ENCODE data around the gene NOS3. TPM values are rescaled to one million over a fixed set of nuclear protein-coding genes. Genes with fewer than 3 reads are reported as not detected.
A peak's percentile ranks its signal among the peaks of the same experiment; 100 is the strongest.

The NOS3 gene
- total and polyA plus RNA-seq, 4 experiments from 2014 or later: 4.0 to 14.9 (median 5.6) TPM

DNA sequence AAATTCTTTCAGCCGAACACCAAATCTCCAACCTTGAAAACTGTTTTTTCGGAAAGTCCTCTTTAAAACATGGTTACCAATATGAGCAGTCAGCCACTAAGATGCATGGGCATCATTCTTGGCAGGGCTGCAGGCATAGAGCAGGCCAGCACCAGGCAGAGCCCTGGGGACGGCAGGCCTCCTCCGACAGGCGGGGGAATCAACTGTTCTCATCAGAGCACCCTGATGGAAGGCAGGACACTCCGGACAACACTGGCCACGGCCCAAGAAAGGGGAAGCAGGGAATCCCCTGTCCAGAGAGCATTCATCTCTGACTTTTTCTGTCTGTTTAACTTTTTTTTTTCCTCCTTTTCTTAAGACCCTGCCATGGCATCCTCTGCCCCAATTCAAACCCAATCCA is 1.4 kb upstream of the NOS3 start:
- peak overlapping the region in 2 of 7 donors; percentile 35 to 68 for H3K27ac Mint-ChIP-seq
- ChIA-PET CTCF (ENCODE audit: partially characterized antibody) (interaction anchor here (0.5 to 7.6 kb wide), 16 partner anchors 9 to 121 kb away, joined by 3 to 98 read pairs (median 5); partner anchors contain the start of gene ABCB8), POLR2A (ENCODE audit: partially characterized antibody) (interaction anchor here (0.7 to 1.7 kb wide), 8 partner anchors 14 to 39 kb away, joined by 3 to 7 read pairs (median 4); partner anchors contain the start of gene ABCB8)
- peak in 1 of 5 donors; percentile 14 for DNase-seq
- Histone ChIP-seq H3K36me3 (ENCODE audit: insufficient read depth, low read length) (no peaks in the 10 kb centered on the region), H3K27me3 (ENCODE audit: insufficient read depth, low read length) (no peaks in the 10 kb centered on the region), H3K4me3 (ENCODE audit: low read length in 2 of 2) (no peak overlapping the region), H3K4me1 (ENCODE audit: insufficient read depth, low read length) (peaks cover 43% of the 10 kb centered on the region), H3K9me3 (ENCODE audit: control insufficient read depth in 1 of 2, low read length in 2 of 2) (peaks cover 3 to 15% of the 10 kb centered on the region in 2 donors), H3K27ac (ENCODE audit: low read depth, low read length) (no peak overlapping the region)
- intact Hi-C loops (cut with micrococcal nuclease): loop anchor here (5.0 kb wide), 1 partner anchor 702 kb away; no protein-coding TSS in a partner anchor
- peak overlapping the region in 1 of 8 donors; percentile 70 for H3K4me3 Mint-ChIP-seq
- H3K4me1 Mint-ChIP-seq: peaks cover 20 to 59% (median 36%) of the 10 kb centered on the region in 4 donors
- H3K36me3 Mint-ChIP-seq: peaks cover 0 to 8% of the 10 kb centered on the region in 2 donors
- H3K9me3 Mint-ChIP-seq: peaks cover 0 to 26% (median 21%) of the 10 kb centered on the region in 8 donors
- H3K27me3 Mint-ChIP-seq: no peaks in the 10 kb centered on the region

DNA sequence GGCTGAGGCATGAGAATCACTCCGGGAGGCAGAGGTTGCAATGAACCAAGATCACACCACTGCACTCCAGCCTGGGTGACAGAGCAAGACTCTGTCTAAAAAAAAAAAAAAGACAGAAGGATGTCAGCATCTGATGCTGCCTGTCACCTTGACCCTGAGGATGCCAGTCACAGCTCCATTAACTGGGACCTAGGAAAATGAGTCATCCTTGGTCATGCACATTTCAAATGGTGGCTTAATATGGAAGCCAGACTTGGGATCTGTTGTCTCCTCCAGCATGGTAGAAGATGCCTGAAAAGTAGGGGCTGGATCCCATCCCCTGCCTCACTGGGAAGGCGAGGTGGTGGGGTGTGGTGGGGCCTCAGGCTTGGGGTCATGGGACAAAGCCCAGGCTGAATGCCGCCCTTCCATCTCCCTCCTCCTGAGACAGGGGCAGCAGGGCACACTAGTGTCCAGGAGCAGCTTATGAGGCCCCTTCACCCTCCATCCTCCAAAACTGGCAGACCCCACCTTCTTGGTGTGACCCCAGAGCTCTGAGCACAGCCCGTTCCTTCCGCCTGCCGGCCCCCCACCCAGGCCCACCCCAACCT is 1.3 kb downstream of the NOS3 start:
- Mint-ChIP-seq H3K4me3 (no peak overlapping the region), H3K4me1 (peaks cover 16 to 56% (median 38%) of the 10 kb centered on the region in 4 donors), H3K36me3 (peaks cover 0 to 8% of the 10 kb centered on the region in 2 donors), H3K27me3 (no peaks in the 10 kb centered on the region), H3K9me3 (peaks cover 0 to 26% (median 21%) of the 10 kb centered on the region in 8 donors), H3K27ac (no peak overlapping the region)
- Histone ChIP-seq H3K9me3 (ENCODE audit: control insufficient read depth in 1 of 2, low read length in 2 of 2) (peaks cover 3 to 15% of the 10 kb centered on the region in 2 donors), H3K27me3 (ENCODE audit: insufficient read depth, low read length) (no peaks in the 10 kb centered on the region), H3K4me1 (ENCODE audit: insufficient read depth, low read length) (peaks cover 43% of the 10 kb centered on the region), H3K27ac (ENCODE audit: low read depth, low read length) (no peak overlapping the region), H3K36me3 (ENCODE audit: insufficient read depth, low read length) (no peaks in the 10 kb centered on the region), H3K4me3 (ENCODE audit: low read length in 2 of 2) (no peak overlapping the region)
- intact Hi-C loops (cut with micrococcal nuclease): no loop called here
- POLR2A ChIA-PET (ENCODE audit: partially characterized antibody): interaction anchor here (0.7 to 5.8 kb wide), 3 partner anchors 17 to 22 kb away, joined by 3 to 68 read pairs (median 3); no protein-coding TSS in a partner anchor
- DNase-seq: peak in 1 of 5 donors; percentile 12
- CTCF ChIA-PET (ENCODE audit: partially characterized antibody): interaction anchor here (0.5 to 7.6 kb wide), 5 partner anchors 18 to 342 kb away, joined by 4 to 98 read pairs (median 36); no protein-coding TSS in a partner anchor

DNA sequence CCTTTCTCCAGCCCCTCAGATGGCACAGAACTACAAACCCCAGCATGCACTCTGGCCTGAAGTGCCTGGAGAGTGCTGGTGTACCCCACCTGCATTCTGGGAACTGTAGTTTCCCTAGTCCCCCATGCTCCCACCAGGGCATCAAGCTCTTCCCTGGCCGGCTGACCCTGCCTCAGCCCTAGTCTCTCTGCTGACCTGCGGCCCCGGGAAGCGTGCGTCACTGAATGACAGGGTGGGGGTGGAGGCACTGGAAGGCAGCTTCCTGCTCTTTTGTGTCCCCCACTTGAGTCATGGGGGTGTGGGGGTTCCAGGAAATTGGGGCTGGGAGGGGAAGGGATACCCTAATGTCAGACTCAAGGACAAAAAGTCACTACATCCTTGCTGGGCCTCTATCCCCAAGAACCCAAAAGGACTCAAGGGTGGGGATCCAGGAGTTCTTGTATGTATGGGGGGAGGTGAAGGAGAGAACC is 2.1 kb downstream of the NOS3 start:
- Mint-ChIP-seq H3K4me1 (peaks cover 20 to 58% (median 40%) of the 10 kb centered on the region in 4 donors), H3K27ac (peak overlapping the region in 2 of 7 donors; percentile 13 to 75), H3K9me3 (peaks cover 0 to 26% (median 21%) of the 10 kb centered on the region in 8 donors), H3K27me3 (no peaks in the 10 kb centered on the region), H3K36me3 (peaks cover 0 to 8% of the 10 kb centered on the region in 2 donors), H3K4me3 (no peak overlapping the region)
- ChIA-PET POLR2A (ENCODE audit: partially characterized antibody) (interaction anchor here (1.3 to 5.8 kb wide), 3 partner anchors 17 to 59 kb away, joined by 3 to 68 read pairs (median 3); no protein-coding TSS in a partner anchor), CTCF (ENCODE audit: partially characterized antibody) (interaction anchor here (0.5 to 7.6 kb wide), 6 partner anchors 13 to 342 kb away, joined by 4 to 98 read pairs (median 32); no protein-coding TSS in a partner anchor)
- peak in 1 of 5 donors; percentile 29 for DNase-seq
- intact Hi-C loops (cut with micrococcal nuclease): no loop called here
- Histone ChIP-seq H3K4me1 (ENCODE audit: insufficient read depth, low read length) (peaks cover 43% of the 10 kb centered on the region), H3K27me3 (ENCODE audit: insufficient read depth, low read length) (no peaks in the 10 kb centered on the region), H3K36me3 (ENCODE audit: insufficient read depth, low read length) (no peaks in the 10 kb centered on the region), H3K4me3 (ENCODE audit: low read length in 2 of 2) (no peak overlapping the region), H3K9me3 (ENCODE audit: control insufficient read depth in 1 of 2, low read length in 2 of 2) (peaks cover 3 to 15% of the 10 kb centered on the region in 2 donors), H3K27ac (ENCODE audit: low read depth, low read length) (no peak overlapping the region)

DNA sequence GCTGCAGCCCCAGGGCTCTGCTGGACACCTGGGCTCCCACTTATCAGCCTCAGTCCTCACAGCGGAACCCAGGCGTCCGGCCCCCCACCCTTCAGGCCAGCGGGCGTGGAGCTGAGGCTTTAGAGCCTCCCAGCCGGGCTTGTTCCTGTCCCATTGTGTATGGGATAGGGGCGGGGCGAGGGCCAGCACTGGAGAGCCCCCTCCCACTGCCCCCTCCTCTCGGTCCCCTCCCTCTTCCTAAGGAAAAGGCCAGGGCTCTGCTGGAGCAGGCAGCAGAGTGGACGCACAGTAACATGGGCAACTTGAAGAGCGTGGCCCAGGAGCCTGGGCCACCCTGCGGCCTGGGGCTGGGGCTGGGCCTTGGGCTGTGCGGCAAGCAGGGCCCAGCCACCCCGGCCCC is 2.7 kb downstream of the NOS3 start:
- H3K4me3 Mint-ChIP-seq: no peak overlapping the region
- peak overlapping the region in 1 of 7 donors; percentile 48 for H3K27ac Mint-ChIP-seq
- Histone ChIP-seq H3K4me1 (ENCODE audit: insufficient read depth, low read length) (peaks cover 43% of the 10 kb centered on the region), H3K9me3 (ENCODE audit: control insufficient read depth in 1 of 2, low read length in 2 of 2) (peaks cover 3 to 15% of the 10 kb centered on the region in 2 donors), H3K27me3 (ENCODE audit: insufficient read depth, low read length) (no peaks in the 10 kb centered on the region), H3K4me3 (ENCODE audit: low read length in 2 of 2) (no peak overlapping the region), H3K36me3 (ENCODE audit: insufficient read depth, low read length) (no peaks in the 10 kb centered on the region), H3K27ac (ENCODE audit: low read depth, low read length) (no peak overlapping the region)
- ChIA-PET CTCF (ENCODE audit: partially characterized antibody) (interaction anchor here (1.0 to 7.6 kb wide), 9 partner anchors 8 to 215 kb away, joined by 3 to 98 read pairs (median 12); no protein-coding TSS in a partner anchor), POLR2A (ENCODE audit: partially characterized antibody) (interaction anchor here (0.7 to 5.8 kb wide), 5 partner anchors 16 to 58 kb away, joined by 3 to 68 read pairs (median 6); partner anchors contain the start of gene ABCB8)
- H3K36me3 Mint-ChIP-seq: peaks cover 0 to 8% of the 10 kb centered on the region in 2 donors
- intact Hi-C loops (cut with micrococcal nuclease): no loop called here
- peaks cover 20 to 58% (median 40%) of the 10 kb centered on the region in 4 donors for H3K4me1 Mint-ChIP-seq
- DNase-seq: peak in 1 of 5 donors; percentile 6
- H3K27me3 Mint-ChIP-seq: no peaks in the 10 kb centered on the region
- peaks cover 0 to 26% (median 21%) of the 10 kb centered on the region in 8 donors for H3K9me3 Mint-ChIP-seq

DNA sequence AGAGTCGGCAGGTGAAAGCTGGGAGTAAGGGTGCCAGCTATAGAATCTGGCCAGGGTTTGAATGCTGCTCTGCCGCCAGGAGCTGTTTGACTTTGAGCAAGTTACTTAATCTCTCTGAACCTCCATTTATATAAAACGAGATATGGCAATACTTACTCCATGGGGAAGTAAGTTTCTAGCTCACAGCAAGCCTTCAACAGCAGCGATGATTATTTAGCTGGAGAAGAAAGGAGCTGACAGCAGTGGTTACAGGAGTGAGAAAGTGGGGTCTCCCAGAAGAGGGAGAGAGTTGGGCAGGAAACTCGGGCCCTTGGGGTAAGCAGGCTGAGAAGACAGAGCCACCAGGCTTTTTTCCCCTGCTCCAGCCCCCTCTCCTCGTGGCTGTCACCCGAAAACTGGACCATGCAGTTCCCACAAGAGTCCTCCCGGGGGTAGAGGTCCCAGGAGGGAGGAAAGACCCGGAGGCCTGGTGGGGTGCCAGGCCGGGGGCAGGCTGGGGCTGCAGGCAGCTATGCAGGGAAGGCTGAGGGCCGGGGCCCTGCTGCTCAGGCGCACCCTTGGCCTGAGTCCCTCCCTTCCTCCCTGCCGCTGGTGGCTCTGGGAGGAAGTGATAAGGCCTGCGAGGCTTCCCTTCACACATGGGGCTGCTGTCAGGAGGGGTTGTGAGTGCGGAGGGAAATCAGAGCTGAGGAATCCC is 3.5 kb downstream of the NOS3 start:
- H3K27ac ChIP-seq (ENCODE audit: low read depth, low read length): peak overlapping the region; percentile 7
- H3K4me3 Mint-ChIP-seq: peak overlapping the region; percentile 26 to 61 (median 46)
- H3K9me3 ChIP-seq (ENCODE audit: control insufficient read depth in 1 of 2, low read length in 2 of 2): peaks cover 3 to 15% of the 10 kb centered on the region in 2 donors
- intact Hi-C loops (cut with micrococcal nuclease): no loop called here
- H3K4me3 ChIP-seq (ENCODE audit: low read length in 2 of 2): peak overlapping the region in 1 of 2 donors; percentile 36
- no peaks in the 10 kb centered on the region for H3K36me3 ChIP-seq (ENCODE audit: insufficient read depth, low read length)
- peaks cover 43% of the 10 kb centered on the region for H3K4me1 ChIP-seq (ENCODE audit: insufficient read depth, low read length)
- ChIA-PET CTCF (ENCODE audit: partially characterized antibody) (interaction anchor here (0.6 to 7.6 kb wide), 14 partner anchors 9 to 216 kb away, joined by 3 to 98 read pairs (median 4); no protein-coding TSS in a partner anchor), POLR2A (ENCODE audit: partially characterized antibody) (interaction anchor here (0.7 to 5.8 kb wide), 10 partner anchors 10 to 57 kb away, joined by 3 to 68 read pairs (median 4); partner anchors contain the start of gene ABCB8)
- H3K27me3 Mint-ChIP-seq: no peaks in the 10 kb centered on the region
- H3K4me1 Mint-ChIP-seq: peaks cover 17 to 52% (median 38%) of the 10 kb centered on the region in 4 donors
- DNase-seq: peak in 1 of 5 donors; percentile 32
- H3K27ac Mint-ChIP-seq: peak overlapping the region in 6 of 7 donors; percentile 29 to 85 (median 69)
- H3K9me3 Mint-ChIP-seq: peaks cover 0 to 25% (median 21%) of the 10 kb centered on the region in 8 donors
- no peaks in the 10 kb centered on the region for H3K27me3 ChIP-seq (ENCODE audit: insufficient read depth, low read length)
- H3K36me3 Mint-ChIP-seq: peaks cover 0 to 8% of the 10 kb centered on the region in 2 donors

DNA sequence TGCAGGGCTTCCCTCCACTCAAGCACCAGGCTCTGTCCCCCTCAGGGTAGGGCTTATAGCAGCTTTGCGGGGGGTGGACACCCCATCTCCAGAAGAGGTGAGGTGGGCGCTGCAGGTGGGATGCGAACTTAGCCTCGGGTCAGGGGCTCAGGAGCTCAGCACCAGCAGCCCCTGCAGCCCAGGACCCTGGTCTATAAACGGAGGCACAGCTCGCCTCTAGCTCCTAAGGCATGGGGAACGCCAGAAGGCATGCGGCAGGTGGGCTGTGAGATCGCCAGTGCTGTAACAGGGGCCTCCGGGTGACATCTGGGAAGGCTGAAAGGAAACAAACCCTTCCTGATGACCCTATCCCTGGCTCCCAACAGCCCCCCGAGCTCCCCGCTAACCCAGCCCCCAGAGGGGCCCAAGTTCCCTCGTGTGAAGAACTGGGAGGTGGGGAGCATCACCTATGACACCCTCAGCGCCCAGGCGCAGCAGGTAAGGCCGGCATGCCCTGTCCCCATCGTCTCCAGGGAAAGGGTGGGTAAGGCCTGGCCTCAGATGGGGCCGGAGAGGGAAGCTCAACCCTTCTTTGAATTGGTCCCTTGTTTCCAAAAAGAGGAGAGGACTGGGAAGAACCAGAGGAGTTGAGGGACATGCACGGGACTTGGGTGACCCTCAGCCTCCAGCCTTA is 4.2 kb downstream of the NOS3 start:
- Mint-ChIP-seq H3K4me1 (peaks cover 17 to 48% (median 38%) of the 10 kb centered on the region in 4 donors), H3K27me3 (no peaks in the 10 kb centered on the region), H3K9me3 (peaks cover 0 to 19% (median 16%) of the 10 kb centered on the region in 8 donors), H3K4me3 (peak overlapping the region in 7 of 8 donors; percentile 26 to 59 (median 40)), H3K36me3 (peaks cover 0 to 8% of the 10 kb centered on the region in 2 donors), H3K27ac (peak overlapping the region in 2 of 7 donors; percentile 15 to 88)
- Histone ChIP-seq H3K36me3 (ENCODE audit: insufficient read depth, low read length) (no peaks in the 10 kb centered on the region), H3K4me3 (ENCODE audit: low read length in 2 of 2) (peak overlapping the region in 1 of 2 donors; percentile 36), H3K9me3 (ENCODE audit: control insufficient read depth in 1 of 2, low read length in 2 of 2) (peaks cover under 1 to 12% of the 10 kb centered on the region in 2 donors), H3K27me3 (ENCODE audit: insufficient read depth, low read length) (no peaks in the 10 kb centered on the region), H3K27ac (ENCODE audit: low read depth, low read length) (no peak overlapping the region), H3K4me1 (ENCODE audit: insufficient read depth, low read length) (peaks cover 47% of the 10 kb centered on the region)
- intact Hi-C loops (cut with micrococcal nuclease): no loop called here
- ChIA-PET CTCF (ENCODE audit: partially characterized antibody) (interaction anchor here (0.6 to 7.6 kb wide), 11 partner anchors 10 to 216 kb away, joined by 3 to 98 read pairs (median 5); no protein-coding TSS in a partner anchor), POLR2A (ENCODE audit: partially characterized antibody) (interaction anchor here (0.7 to 5.8 kb wide), 8 partner anchors 11 to 34 kb away, joined by 3 to 68 read pairs (median 5); partner anchors contain the start of gene ABCB8)
- peak in 1 of 5 donors; percentile 2 for DNase-seq

Measured in CD4-positive, alpha-beta memory T cell (primary cell).